Left ventricle myocardium superior (tissue), 1 donor: ENCODE measurements around the gene CSNK1D. TPM values are rescaled to one million over a fixed set of nuclear protein-coding genes. Genes with fewer than 3 reads are reported as not detected.

Experiments used
- ATAC-seq: fragments of 200-7000 bp; cut with Tn5 transposase; one replicate; pipeline ENCODE4 v1.9.1; 2020; ENCODE audit warnings: mild to moderate bottlenecking, moderate library complexity
- DNase-seq: peaks from one replicate; pipeline ENCODE4 v3.0.0-alpha.2; 2020
- intact Hi-C: fragments of 100-400 bp; cut with micrococcal nuclease; formaldehyde crosslinking; loops from one replicate; pipeline ENCODE4 v1.11.0; 2022
- total RNA-seq: library from RNA; stranded (reverse); fragmentation: NEBNext Ultra II Directional; extraction: Animal tissue kit (Norgen Biotek cat#: 25700); gene quantifications from one replicate; pipeline ENCODE4 v1.2.1, GENCODE V29; 2021
- donor health status: DM: no; HTN: yes; CAD: no; lungs with severe emphysema.

The CSNK1D gene
- total RNA-seq, 1 donor from 2014 or later: 64.4 TPM

DNA sequence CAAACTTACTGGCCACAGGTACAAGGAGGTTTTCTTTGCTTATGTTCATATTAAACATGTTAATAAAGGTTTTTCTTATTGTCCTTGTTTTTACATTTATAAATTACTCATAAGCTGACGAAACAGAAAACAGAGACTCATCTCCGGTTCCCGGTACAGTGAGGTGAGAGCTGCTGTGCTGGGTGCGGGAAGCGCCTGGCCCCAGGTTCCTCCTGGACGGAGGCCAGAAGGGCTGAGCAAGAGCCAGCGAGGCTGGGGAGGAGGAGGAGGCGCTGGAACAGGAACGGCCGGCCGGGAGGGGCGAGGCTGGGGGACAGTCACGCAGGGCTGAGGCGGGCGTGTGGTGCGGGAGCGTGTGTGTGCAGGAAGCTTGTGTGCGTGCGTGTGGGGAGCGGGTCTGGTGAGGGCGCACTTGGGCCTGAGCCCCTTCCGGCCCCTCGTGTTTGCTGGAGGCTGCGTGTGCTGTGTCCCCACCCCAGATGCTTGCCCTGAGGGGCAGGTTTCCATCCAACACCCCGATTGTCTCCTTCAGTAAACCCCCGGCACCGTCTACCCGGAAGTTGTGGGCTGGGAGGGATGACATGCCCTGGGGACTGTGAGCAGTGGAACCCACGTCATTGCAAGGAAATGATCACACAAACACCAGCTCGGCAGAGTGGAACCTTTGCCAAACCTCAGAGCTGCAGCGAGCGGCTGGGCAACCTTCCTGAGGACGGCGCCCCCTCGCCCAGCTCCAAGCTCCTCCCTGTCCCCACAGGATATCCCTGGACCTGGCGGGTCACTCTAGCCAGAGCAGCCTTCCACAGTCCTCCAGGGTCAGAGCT is 24.4 kb upstream of the CSNK1D start:
- intact Hi-C loops: no loop called here
- ATAC-seq (peak; percentile 79), DNase-seq (peak; percentile 87)

GRCh38 chr17:82297280-82297713 is 23.8 kb upstream of the CSNK1D start:
- intact Hi-C loops: no loop called here
- no peak for ATAC-seq
- DNase-seq: peak; percentile 79

DNA sequence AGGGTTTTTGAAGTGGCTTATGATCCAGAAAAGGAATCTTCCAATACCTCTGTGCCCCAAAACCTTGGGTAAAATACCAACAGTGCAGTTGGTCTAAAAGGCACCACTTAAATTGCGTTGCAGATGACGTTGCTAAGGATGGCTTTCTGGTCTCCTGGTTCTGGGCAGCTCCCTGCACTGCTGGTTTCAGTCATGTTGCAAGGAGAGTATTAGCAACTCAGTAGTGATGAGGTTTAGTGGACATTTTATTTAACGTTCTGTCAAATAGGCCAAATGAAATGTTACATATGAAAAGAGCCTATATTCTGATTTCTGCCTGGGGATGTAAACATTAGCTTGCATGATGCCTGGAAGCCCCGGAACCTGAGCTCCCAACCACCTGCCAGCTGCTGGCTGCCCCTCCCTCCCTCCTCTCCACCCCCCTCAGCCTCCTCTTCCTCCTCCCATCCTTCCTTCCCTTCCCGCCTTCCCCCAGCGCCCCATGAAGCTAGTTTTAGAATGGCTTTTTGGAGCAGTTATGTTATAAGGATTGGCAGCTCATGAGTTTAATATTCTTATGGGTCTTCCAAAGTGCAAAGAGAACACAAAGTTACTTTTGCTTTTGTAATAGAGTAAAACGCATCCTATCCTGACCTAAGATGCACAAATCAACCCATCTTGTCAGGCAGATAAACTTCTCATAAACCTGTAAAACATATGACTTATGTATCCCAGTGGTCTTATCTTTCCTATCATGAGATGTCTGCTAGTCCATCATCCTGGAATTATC is 23.2 kb upstream of the CSNK1D start:
- DNase-seq: no peak
- no peak for ATAC-seq
- intact Hi-C loops: no loop called here

GRCh38 chr17:82295472-82295814 is 21.9 kb upstream of the CSNK1D start:
- ATAC-seq: no peak

DNA sequence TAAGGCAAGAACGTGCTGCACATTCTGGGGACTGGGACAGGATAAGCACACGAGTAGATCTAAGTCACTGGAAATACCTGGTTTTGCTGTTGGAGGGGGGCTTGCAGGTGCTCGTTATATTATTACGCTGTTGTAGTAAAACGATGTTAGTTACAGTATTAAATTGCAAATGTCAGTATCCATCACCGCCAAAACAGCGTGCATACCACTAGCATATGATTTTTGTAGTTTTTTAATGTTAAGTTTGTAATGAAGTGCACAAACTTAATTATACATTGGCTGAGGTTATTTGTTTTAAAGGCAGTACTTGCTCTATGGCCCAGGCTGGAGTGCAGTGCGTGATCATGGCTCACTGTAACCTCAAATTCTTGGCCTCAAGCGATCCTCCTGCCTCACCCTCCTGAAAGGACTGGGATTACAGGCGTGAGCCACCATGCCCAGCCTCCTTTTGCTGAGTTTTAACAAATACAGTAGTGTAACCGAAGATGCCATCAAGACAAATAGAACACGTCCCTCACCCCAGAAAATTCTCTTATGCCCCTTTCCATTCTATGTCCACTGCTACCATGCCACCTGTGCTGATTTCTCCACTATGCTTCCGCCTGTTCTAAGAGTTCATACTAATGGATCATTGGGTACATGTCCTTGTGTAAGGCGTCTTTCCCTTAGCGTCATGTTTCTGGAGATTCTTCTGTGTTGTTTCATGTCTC is 20.7 kb upstream of the CSNK1D start:
- intact Hi-C loops: no loop called here
- ATAC-seq (no peak), DNase-seq (no peak)

More at GRCh38 chr17:82295472-82295814, 21.9 kb upstream of the CSNK1D start:
- DNase-seq: no peak
- intact Hi-C loops: no loop called here

GRCh38 chr17:82292251-82293154 is 19.0 kb upstream of the CSNK1D start:
- peak; percentile 97 for DNase-seq
- ATAC-seq: peak; percentile 94
- intact Hi-C loops: no loop called here

DNA sequence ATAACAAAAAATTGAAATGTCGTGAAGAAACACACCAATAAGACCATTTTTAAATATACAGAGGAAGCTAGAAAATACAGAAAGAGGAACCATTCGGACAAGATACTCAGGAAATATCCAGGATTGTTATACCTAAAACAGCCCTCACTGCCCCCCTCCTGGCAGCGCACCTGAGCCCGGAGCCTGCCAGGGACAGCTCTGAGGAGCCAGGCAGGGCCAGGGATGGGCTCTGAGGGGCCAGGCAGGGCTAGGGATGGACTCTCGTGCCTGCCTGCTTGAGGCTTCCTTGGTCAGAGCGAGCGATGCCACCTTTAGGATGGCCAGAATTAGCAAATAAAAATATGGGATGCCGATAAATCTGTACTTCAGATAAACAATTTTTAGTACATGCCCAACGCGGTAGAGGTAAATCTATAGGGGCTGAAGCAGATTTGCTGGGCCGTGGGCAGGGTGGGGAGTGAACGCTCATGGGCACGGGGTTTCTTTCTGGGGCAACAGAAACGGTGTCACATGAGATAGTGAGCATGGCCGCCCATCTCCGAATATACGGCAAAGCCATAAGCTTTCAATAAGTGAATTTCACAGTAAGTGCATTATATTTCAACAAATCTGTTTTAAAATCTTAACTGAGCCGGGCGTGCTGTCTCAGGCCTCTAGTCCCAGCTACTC is 18.2 kb upstream of the CSNK1D start:
- ATAC-seq: no peak
- intact Hi-C loops: no loop called here
- DNase-seq: no peak

- intact Hi-C loops: no loop called here
- peak; percentile 55 for ATAC-seq
- DNase-seq: peak; percentile 85
Measured at GRCh38 chr17:82287868-82288801, 14.6 kb upstream of the CSNK1D start.

DNA sequence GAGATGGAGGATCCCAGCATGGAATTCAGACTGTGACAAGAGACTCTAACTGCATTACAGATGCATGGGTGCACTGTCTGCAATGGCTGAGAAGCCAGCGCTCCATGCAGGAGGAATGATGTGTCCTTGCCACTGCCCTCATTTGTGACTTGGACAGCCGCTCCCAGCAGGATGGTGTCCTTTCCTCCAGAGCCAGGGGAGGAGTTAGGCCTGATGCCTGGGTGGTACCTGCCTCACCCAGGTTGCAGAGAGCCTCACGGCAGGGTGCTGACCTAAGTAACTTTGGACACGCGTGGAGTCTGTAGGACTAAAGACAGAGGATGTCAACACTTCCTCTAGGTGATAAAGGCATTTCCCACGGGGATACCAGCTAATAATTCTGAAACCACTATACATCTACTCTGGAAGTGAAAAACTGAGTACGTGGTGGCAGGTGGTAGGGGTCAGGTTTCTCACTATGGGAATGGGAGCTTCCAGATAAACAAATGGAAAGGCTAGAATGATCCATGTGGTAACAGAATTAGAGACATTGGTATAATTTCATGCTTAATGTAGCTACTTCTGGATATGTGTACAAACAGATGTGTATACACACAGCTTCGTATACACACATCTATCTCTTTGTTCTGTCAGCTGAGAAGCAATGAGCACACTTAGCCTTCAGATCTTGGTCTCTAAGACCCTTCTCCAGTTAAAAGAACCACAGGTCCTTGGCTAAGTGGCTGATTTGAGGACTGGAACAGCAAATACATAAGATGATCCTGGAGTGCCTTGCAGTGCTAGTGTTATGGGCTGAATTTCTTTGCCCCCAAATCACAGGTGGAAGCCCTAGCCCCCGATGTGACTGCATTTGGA is 13.7 kb upstream of the CSNK1D start:
- DNase-seq (no peak), ATAC-seq (no peak)
- intact Hi-C loops: no loop called here

GRCh38 chr17:82285141-82285540 is 11.6 kb upstream of the CSNK1D start:
- ATAC-seq (no peak), DNase-seq (no peak)
- intact Hi-C loops: no loop called here

DNA sequence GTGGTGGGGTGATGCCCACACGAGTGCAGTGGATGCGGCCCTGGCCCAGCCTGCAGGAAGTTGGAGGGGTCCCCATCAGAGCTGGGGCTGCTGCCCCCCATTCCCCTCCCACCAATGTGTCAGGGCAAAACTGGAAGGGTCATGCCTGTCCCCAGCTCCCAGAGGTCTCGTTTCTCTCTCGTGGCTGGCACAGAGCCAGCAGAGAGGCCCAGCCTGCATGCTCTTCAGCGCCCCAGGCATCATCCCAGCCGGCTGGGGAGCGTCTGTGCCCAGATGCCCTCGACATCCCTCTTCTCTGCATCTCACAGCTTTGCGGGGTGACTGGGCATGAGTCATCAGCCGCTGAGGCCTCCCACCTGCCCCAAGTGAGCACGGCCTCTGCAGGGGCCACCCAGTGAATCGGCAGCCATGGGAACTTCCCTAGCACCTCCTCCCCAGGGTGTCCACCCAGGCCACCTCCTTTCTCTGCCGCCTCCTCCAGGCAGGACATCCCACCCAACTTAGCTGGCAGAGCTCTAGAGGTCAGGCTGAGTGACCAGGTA is 9.8 kb upstream of the CSNK1D start:
- DNase-seq (no peak), ATAC-seq (no peak)
- intact Hi-C loops: no loop called here

GRCh38 chr17:82282239-82283207 is 9.0 kb upstream of the CSNK1D start:
- ATAC-seq: no peak
- intact Hi-C loops: no loop called here
- no peak for DNase-seq

GRCh38 chr17:82281502-82282238 is 8.2 kb upstream of the CSNK1D start:
- intact Hi-C loops: no loop called here
- ATAC-seq (no peak), DNase-seq (no peak)

DNA sequence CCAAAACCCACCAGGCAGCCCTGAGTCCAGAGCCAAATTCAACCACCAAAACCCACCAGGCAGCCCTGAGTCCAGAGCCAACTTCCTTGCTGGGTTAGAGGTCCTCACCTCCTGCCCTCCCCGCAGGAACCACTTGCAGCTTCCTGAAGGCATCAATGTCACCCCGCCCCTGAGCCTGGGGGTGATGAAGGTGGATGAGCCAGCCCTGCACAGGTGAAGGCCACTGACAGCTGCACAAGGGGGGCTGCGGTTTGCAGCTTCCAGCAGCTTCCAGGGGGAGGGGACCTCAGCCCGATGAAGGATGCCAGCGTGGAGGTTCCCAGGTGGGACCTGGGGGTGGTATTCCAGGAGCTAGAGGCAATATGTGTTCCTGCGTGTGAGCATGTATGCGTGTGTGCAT is 7.6 kb upstream of the CSNK1D start:
- DNase-seq (no peak), ATAC-seq (no peak)
- intact Hi-C loops: no loop called here
